ENCODE data around the gene HAUS8.

DNA sequence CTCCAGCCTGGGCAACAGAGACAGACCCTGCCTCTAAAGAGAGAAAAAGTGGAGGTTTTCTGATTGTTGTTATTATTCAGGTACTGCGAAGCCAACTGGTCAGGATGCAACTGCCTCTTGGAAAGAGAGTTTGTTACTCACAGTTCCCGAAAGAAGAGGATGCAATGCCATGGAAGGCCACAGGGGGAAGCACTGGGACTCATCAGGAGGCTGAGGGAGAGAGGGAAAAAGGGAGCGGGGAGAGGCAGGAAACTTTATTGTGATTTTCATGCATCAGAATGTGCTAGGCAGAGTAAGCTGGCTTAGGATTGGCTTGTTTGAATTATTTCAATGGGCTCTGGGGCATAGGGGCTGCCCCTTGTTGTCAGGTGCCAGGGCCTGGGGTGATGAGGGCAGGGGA is 27.9 kb upstream of the HAUS8 start:
- TF ChIP-seq TAF1 (IDR thresholded peaks at IDR 0.05; ENCODE audit: low read depth): no peak
- TF ChIP-seq RAD21 (IDR thresholded peaks at IDR 0.05; ENCODE audit: low read depth): peak; percentile 65

Data from Ishikawa (cell line).